Activated CD8-positive, alpha-beta memory T cell treated with anti-CD3 and anti-CD28 coated beads for 1 hour (primary cell): ENCODE data around the gene RASAL3.

Experiments used
- DNase-seq, 2 donors: peaks; one replicate each; pipeline ENCODE4 v3.0.0-alpha.2; 2020; ENCODE audit warnings: low read depth in 1 of 2; ENCODE audit errors: extremely low read depth in 1 of 2

RASAL3 gene

DNA sequence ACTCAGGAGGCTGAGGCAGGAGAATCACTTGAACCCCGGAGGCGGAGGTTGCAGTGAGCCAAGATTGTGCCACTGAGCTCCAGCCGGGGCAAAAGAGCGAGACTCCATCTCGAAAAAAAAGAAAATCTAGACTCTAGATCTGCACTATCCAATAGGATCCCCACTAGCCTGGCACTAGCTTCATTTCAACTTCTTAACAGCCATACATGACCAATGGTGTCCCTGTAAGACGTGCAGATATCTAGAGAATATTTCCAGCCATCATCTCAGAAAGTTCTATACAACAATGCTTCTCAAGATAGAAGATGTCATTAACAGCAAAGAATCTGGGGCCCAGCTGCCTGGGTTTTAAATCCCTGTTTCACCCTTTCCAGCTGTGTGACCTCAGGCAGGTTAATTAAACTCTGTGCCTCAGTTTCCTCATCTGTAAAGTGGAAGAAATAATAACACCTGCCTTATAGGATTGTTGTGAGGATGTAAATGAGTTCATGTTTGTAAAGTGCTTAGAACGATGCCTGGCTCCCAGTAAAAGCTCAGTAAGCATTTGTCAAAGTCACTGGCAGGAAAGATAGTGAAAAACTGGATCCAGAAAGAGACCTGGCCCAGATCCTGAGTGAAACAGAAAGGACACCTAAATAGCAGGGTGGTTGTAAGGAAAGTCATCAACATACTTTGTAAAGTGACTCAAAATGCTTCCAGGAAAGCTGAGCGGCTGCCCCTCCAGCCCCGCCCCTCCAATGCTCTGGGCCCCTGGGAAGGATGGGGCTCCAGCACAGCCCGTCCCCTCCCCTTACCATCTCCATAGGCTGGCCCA lies 28.1 kb downstream of the RASAL3 start:
- no peak for DNase-seq

DNA sequence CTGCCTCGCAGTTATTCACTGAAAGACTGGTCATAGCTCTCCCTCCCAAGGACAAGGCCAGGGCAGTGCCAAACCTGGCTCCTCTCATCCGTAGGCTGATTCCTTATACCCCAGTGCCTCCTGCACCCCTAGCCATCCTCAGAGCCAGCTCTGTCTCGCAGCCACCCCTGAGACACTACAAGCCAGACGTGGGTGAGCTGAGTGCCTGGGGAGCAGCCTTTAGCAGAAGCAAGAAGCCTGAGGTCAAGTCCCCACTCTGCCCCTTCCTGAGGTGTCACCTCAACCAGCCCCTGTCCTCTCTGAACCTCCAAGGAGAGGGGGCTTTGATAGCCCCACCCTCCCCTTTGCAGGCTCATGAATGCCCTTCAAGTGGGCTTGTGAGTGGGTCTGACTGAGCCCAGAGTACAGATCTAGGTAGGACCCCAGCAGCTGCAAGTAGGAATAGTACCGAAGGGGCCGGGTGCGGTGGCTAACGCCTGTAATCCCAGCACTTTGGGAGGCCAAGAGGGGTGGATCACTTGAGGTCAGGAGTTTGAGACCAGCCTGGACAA lies 30.8 kb downstream of the RASAL3 start:
- DNase-seq, result no peak

DNA sequence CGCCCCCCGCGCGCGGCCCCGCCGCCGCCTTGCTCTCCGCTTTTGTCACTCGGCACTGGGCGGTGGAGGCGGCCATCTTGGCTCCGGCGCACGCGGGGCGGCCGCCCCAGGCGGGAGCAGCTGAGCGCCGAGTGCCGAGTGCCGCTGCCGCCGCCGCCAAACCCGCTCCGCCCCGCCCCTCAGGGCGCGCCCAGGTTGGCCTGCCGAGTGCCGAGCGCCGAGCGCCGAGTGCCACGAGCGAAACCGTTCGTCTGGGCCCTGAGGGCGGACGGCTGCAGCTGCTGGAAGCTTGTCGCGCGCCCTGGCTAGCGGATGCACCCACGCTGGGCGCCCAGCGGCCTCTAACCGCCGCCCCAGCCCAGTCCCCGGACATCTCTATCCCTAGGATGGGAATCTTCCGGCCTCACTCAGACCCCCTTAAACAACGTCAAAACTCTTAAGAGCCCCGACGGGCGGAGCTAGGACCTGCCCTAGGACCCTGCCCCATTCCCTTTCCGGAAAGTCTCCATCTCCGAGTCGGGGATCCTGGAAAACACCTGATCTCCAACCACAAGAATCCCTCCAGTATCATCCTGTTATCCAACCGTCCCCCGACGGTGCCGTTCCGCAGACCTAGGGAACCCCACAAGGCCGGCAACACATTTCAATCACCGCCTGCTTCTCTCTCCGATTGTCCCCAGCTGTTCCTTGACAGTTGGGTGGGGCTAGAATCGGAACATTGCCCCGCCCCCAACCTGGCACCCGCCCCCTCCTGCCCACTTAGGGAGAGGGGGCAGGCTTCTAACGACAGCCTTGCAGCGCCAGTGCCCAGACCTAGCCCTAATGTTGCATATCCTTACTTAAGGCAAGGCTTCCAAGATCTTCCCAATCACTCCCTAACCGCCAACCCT lies 31.5 kb downstream of the RASAL3 start:
- peak; percentile 73 to 88 for DNase-seq

DNA sequence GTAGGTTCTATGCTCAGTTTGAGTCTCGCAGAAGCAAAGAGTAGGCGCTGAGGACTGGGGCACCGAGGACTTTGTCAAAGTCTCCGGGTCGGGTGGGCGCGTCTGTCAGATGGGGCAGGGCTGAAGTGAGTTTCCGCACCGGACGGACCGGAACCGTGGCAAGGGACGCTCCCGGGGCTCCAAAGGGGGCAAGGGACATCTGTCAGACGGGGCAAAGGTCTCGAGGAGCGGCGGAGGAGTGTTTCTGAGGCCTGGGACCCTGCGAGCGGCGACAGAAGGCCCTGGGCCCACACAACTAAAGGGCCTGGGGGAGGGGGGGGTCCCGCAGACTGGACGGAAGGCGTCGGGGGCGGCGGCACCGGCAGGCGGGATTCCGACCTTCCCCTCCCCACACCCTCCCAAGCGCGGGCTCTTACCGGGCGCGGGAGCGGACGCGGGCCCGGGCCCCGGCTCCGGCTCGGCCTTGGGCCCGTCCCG lies 32.3 kb downstream of the RASAL3 start:
- no peak for DNase-seq

DNA sequence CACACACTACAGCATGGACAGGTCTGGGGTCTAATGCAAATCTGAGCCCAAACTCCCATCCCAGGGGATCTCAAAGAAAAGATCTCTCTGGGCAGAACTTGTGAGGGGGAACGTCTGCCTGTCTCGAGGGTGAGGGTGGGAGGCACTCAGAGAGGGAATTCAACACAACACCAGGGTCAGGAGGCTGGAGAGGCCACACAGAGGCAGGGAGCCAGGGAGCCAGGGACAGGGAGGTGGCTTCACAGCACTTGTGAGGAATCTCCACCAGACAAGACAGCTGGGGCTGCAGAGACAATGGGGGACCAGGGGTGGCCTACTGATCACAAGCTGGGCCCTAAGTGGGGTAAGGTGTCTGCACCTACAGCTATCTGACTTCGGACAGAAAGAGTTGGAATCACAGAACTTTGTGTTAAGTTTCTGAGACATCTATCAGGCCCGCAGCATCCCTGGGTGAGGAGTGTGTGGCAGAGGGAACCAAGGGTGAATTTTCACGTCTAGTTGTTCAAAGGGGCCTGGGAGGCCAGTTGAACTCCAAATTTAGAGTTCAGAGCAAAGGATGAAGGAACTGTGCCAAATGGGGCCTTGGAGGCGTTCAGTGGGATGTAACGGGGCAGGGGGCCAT lies 32.8 kb downstream of the RASAL3 start:
- no peak for DNase-seq

DNA sequence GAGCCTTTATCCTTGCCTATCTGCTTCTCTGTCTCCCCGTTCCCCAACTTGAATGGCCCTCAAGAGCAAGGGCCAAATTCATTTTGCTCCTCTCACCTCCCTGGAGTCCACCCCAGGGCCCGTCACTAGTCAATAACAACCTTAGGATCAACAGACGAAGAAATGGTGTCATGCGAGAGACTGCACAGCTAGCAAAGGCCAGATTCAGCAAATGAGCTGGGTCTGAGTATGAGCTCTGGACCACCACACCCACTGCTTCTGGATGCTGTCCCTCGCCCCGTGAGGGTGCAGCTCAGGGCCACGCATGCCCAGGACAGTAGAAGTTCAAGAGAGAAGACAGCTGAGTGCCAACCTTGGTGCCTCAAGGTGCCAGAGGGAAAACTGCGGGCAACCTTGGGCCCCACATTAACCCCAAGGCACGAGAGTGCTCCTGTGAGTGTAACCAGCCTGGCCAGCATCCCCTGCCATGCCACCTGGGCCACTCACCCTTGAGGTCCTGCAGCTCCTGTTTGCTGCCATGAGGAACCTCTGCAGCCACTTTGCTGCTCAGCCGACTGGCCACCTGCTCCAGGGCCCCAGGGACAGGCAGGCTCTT lies 33.7 kb downstream of the RASAL3 start:
- no peak for DNase-seq

DNA sequence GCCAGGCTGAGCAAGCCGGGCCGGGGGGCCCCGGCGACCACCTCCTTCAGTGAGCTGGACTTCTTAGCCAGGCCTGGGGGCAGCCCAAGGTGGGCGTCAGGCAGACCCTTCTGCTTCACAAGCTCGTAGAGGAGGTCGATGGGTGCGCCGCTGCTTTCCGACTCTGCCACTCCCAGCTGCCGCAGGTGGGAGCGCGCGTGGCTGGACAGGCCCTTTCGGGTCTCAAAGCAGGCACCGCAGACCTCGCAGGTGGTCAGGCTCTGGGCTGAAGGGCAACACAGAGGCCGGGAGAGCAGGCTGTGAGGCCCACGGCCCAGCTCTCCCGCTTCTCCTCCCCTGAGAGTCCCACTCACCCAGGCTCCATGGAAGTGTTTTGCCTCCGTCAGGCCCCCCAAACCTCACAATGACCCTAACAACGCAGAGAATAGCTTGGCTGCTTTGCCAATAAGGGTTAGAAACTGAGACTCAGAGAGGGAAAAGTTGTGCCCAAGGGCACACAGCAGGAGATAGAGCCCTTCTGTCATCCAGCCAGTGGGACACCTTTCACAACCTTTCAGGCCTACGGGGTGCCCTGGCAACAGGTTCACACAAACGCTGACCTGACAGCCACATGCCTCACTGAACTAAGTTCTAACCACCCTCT lies 34.4 kb downstream of the RASAL3 start:
- DNase-seq, result no peak

DNA sequence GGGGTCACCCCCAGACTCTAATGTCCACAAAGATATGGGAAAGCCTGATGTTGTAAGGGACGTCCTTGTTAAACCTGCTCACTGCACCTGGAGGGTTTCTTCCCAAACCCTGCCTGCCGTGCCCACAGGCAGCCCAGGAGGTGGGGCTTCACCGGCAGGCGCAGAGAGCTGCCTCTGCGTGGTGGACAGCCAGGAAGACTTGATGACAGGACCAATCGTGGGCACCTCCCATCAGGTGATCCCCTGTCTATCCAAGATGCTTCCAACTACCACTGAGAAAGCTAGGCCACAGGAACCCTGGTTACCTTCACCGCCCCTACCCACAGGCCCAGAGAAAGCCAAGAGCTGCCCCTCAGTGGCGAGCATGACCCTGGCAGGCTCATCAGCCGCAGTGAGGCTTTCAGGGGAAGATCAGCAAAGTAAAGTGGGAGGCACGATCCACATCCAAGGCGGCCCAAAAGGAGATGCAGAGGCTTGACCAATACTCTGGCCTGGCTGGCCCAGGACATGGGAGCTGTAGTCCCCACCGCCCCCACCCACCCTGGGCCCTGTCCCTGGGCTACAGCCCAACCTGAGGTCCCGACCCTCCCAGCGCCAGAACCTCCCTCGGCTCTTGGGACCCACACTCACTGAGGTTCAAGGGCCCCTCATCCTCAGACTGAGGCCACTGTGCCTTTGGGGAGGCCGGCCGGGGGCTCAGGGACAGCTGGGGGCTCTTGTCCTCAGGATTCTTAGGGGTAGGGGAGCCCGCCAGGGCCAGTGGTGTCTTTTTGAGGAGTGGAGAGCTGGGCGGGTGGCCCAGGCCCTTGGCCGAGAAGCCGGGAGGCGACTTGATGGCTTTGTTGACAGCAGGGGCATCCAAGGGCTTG lies 35.2 kb downstream of the RASAL3 start:
- no peak for DNase-seq

DNA sequence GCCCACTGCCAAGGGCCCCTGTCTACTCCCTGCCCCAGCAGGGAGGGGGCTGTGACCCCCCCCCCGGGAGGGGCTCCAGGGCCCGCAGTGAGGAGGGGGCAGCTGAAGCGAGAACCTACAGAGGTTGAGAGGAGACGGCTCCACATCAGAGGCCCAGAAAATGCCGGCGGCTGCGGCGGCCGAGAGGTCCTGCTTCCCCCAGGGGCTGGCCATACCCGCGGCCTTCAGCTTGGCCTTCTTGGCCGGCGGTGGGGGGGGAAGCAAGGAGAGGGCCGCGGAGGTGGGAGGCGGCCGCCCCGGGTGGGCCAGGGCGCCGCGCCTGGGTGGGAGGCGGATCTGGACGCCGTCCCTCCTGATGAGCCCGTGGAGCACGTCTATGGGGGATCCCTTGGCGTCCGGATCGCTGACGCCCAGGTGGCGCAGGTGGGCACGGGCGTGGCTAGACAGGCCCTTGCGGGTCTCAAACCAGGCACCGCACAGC lies 36.3 kb downstream of the RASAL3 start:
- no peak for DNase-seq

DNA sequence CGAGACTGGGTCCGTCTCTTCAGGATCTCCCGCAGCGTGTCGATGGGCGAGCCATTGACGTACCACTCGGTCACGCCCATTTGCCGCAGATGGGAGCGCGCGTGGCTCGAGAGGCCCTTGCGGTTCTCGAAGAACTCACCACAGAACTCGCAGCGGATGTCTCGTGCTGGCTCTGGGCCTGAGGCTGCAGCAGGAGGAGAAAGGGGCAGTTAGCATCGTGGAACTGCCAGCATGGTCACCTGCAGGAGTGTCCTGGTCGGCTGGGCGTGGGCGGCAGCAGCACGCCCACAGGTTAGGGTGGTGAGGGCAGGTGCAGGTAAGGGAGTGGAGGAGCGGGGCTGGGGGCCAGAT lies 37.0 kb downstream of the RASAL3 start:
- no peak for DNase-seq

DNA sequence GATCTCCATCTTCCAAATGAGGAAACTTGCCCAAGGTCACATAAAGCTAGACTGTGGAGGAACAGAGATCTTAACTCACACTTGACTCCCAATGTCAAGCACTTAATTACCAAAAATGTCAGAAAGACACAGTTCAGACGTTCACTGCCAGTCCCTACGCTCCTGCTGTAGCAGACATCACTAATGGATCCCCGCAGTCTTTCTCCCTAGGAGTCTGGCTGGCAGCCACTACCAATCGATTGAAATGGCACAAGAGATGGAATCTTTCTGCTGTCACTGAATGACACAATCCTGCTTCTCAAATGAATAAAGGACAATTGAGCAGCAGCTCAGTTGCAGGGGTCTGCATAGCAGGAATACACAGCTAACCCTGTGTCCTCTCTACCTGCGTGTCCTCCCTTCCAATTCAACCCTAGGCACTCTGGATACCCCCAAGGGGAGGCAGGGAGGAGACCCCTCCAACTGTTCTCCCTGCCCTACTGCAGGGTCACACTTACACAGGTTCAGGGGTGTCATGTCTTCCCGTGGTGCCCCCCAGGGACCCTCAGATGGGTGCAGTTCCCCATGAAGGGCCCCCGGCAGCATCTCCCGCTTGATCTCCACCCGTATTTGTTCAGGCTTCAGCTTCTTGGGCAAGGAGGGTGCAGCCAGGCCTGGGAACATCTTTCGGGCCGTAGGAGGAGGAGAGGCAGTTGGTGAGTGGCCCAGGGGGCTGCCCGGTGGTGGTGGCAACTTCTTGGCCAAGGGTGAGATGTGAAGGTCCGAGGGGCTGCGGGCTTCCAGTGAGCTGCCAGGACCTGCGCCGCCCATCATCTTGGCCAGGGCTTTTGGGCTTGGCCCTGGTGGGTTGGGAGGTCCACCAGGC lies 37.6 kb downstream of the RASAL3 start:
- no peak for DNase-seq

DNA sequence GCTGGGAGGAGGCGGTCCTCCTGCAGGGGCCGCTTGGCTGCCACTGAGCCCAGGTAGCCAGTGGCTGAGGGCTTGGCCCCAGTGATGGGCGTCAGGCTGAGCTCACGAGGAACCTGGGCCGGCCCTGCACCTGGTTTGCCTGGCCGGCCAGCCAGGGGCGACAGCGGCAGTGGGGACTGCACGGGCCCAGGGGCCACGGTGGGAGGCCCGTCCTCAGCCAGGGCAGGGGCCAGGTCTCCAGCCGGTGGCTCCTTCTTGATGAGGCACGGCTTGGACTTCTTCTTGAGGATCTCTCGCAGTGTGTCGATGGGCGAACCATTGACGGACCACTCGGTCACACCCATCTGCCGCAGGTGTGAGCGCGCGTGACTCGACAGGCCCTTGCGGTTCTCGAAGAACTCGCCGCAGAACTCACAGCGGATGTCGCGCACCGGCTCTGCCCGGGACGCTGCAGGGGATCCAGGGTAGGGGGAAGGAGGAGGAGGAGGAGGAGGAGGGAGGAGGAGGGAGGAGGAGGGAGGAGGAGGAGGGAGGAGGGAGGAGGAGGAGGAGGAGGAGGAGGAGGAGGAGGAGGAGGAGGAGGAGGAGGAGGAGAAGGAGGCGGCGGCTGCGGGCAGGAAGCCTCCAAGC lies 38.9 kb downstream of the RASAL3 start:
- DNase-seq, result no peak

DNA sequence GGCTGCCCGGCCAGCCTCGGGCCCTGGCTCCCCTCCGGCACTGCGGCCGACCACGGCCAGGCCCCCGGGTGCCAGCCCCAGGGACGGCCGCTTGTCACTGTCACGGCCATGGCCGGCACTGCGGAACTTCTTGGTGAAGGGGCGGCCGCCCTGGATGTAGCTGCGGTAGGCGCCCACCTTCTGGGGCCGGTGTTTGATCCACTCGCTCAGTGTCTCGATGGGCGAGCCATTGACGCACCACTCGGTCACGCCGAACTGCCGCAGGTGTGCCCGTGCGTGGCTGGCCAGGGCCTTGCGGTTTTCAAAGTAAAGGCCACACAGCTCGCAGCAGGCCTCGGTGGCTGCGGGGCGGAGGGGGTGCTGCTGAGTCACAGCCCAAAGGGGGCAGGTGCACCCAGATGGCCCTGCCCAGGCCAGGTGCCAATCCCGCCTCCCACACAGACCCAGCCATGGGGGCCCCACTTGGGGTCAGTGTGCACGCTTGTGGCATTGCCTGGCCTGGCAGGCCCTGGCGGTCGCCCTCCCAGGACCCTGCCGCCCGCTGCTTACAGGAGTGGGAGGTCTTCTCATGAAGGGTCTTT lies 39.6 kb downstream of the RASAL3 start:
- DNase-seq, result no peak

DNA sequence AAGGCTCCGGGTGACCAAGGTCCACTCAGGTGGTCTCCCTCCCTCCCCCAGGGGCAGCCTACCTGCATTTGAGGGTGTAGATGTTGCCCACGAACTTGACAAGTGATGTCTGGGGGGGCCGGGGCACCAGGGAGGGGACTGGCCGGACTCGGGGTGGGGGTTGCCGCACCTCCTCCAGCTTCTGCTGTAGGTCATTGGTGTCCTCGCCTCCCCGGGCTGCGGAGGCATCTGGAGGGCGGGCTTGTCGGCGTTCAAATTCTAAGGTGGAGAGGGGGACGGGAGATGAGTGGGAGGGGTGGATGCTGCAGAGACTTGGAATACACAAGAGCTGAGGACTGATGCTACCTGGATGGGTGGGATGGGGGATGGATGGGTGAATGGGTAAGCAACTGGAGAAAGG lies 40.2 kb downstream of the RASAL3 start:
- DNase-seq, result no peak

DNA sequence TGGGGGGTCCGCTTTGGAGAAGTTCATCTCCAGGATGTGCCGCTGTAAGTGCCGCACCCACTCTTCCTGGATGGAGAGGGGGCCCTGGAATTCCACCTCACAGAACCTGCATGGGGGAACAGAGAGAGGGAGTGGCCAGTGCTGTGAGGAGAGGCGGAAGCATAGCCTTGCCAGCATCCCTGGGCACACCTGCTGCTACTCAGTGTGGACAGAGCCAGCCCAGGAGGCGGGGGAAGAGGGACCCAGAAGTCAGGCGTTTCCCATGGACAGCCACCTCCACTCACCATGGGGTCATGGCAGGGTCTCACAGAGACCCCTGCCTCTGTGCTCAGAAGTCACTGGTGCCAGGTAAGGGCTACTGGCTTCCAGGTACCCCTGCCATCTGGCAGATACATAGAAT lies 41.2 kb downstream of the RASAL3 start:
- DNase-seq, result no peak

DNA sequence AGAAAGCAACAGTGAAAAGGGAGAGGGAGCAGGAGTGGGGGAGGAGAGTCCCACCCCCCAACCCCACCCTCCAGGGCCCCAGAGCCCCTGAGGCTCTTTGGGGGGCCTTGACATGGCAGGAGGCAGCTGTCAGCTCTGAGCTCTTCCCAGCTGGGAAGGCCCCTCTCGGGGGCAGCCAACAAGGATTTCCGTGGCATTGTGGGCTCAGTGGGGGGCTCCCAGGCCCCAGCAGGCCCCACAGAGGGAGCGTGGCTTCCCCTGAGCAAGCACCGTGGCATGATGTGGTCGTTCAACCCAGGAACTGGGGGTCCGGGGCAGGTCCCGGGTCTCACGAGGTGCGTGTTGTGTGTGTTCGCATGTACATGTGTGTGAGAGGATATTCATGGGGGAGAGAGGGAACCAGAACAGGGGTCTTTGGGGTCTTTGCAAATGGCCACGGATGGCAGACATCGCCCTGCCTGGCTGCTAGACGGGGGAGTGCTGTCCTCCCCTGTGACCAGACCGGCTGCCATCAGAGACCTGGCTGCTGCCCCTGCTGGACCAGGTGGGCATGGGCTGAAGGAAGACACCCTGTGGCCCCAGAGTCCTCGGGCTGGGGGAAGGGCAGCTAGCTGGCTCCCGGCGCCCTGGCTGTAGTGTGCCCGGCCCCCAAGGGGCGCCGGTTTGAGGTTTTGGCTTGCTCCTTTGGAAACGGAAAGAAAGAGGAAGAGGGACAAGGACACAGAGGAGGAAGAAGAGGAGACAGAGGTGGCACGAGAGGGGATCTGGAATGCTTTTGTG lies 41.9 kb downstream of the RASAL3 start:
- DNase-seq, result no peak
